GM18873 (cell line): ENCODE results near the gene SPATA18.

Source experiments
- ATAC-seq: cut with Tn5 transposase; IDR thresholded peaks from one replicate; pipeline ENCODE4 v1.9.1; 2021; ENCODE audit warnings: mild to moderate bottlenecking, moderate library complexity, moderate number of reproducible peaks; ENCODE audit not compliant: unreplicated experiment, low FRiP score

SPATA18 gene

GRCh38 chr4:52051213-52051614 lies at the start of gene SPATA18:
Gene SPATA18 (plus strand): TSS chr4:52051304. CDS start chr4:52051705, 401 bp downstream.
- peak; percentile 34 for ATAC-seq

- no peak for ATAC-seq
Measured at GRCh38 chr4:52001616-52002015, 49.5 kb upstream of the SPATA18 start.

- no peak for ATAC-seq
Measured at GRCh38 chr4:52004414-52004813, 46.7 kb upstream of the SPATA18 start.

- no peak for ATAC-seq
Measured at GRCh38 chr4:52005604-52006273, 45.4 kb upstream of the SPATA18 start.

- ATAC-seq = no peak
Measured at GRCh38 chr4:52006887-52007286, 44.2 kb upstream of the SPATA18 start.

- no peak for ATAC-seq
Measured at GRCh38 chr4:52010986-52011385, 40.1 kb upstream of the SPATA18 start.

- ATAC-seq = no peak
Measured at GRCh38 chr4:52012651-52013050, 38.5 kb upstream of the SPATA18 start.

GRCh38 chr4:52014903-52015302 lies 36.2 kb upstream of the SPATA18 start:
- no peak for ATAC-seq

GRCh38 chr4:52015366-52015765 lies 35.7 kb upstream of the SPATA18 start:
- ATAC-seq = no peak

GRCh38 chr4:52016981-52017380 lies 34.1 kb upstream of the SPATA18 start:
- no peak for ATAC-seq

GRCh38 chr4:52017814-52018213 lies 33.3 kb upstream of the SPATA18 start:
- no peak for ATAC-seq

- no peak for ATAC-seq
Measured at GRCh38 chr4:52019936-52020657, 31.0 kb upstream of the SPATA18 start, which contains the start of gene LRRC66. Gene LRRC66 (minus strand): TSS chr4:52020363. CDS start chr4:52017613, 2,750 bp downstream.

GRCh38 chr4:52028970-52029369 lies 22.1 kb upstream of the SPATA18 start:
- no peak for ATAC-seq

- no peak for ATAC-seq
Measured at GRCh38 chr4:52032005-52032404, 19.1 kb upstream of the SPATA18 start.

- ATAC-seq = no peak
Measured at GRCh38 chr4:52035190-52035589, 15.9 kb upstream of the SPATA18 start.

- ATAC-seq = no peak
Measured at GRCh38 chr4:52036886-52037530, 14.1 kb upstream of the SPATA18 start.

GRCh38 chr4:52037689-52038102 lies 13.4 kb upstream of the SPATA18 start:
- peak; percentile 48 for ATAC-seq

GRCh38 chr4:52038103-52038912 lies 12.8 kb upstream of the SPATA18 start, which contains the start of gene SGCB:
Gene SGCB (minus strand): TSS chr4:52038299. CDS start chr4:52038259, 40 bp downstream.
- ATAC-seq = peak; percentile 72

- ATAC-seq = no peak
Measured at GRCh38 chr4:52045028-52045427, 6.1 kb upstream of the SPATA18 start.

GRCh38 chr4:52049266-52049665 lies 1.8 kb upstream of the SPATA18 start:
- no peak for ATAC-seq
